ENCODE measurements around the gene MYO18B. TPM values are rescaled to one million over a fixed set of nuclear protein-coding genes. Genes with fewer than 3 reads are reported as not detected.

Gene MYO18B
- total and polyA plus RNA-seq, 2 donors (not counting 3 experiments of a cell fraction or from before 2014, with no cell fraction given), result 0.01 TPM; not detected in 1

DNA sequence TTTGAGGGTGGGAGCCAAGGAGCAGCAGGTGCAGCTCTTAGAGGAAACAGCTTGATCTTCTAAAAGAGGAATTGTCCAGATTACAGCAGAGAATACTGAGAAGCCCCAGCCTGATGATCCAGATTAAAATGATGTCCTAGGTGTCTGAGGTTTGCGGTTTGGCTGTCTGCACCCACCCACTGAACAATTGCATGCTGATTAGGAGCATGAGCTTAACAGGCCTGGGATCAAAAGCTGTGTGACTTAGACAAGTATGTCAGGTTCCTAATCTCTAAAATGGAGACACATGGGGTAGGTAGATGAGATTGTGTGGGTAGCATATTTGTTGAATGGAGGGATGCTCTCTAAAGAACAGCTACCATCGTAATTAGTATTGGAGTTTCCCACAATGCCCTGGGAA lies 260.5 kb downstream of the MYO18B start:
- Histone ChIP-seq H4K20me1 (replicated peaks; ENCODE audit: control insufficient read depth, extremely low read depth, insufficient read depth, low read length) (no peaks in the 10 kb centered on the region), H3K4me1 (ENCODE audit: control insufficient read depth, extremely low read depth, insufficient read depth, low read length) (no peaks in the 10 kb centered on the region), H3K79me2 (ENCODE audit: control insufficient read depth, insufficient read depth, low read length) (no peaks in the 10 kb centered on the region), H3K4me3 (replicated peaks in 1 of 3; ENCODE audit: insufficient read depth in 1 of 3, low read depth in 1 of 3, low read length in 3 of 3) (no peak overlapping the region), H3K9ac (replicated peaks; ENCODE audit: extremely low read depth, insufficient read depth, low read length) (no peak overlapping the region), H3K9me3 (replicated peaks; ENCODE audit: control insufficient read depth, insufficient read depth, low read length) (peaks cover 12% of the 10 kb centered on the region), H3K9me1 (replicated peaks; ENCODE audit: control insufficient read depth, extremely low read depth, insufficient read depth, low read length) (no peaks in the 10 kb centered on the region), H3K4me2 (ENCODE audit: insufficient read depth, low read length) (no peak overlapping the region), H2AFZ (ENCODE audit: low read depth, low read length) (no peak overlapping the region), H3K27me3 (ENCODE audit: control insufficient read depth in 2 of 2, insufficient read depth in 2 of 2, low read length in 2 of 2) (no peaks in the 10 kb centered on the region), H3K27ac (ENCODE audit: insufficient read depth, low read depth, low read length) (no peak overlapping the region), H3K36me3 (ENCODE audit: control insufficient read depth in 2 of 2, extremely low read depth in 1 of 2, insufficient read depth in 2 of 2, low read length in 2 of 2) (no peaks in the 10 kb centered on the region)
- DNase-seq (ENCODE audit: low read depth, low spot score) (no peak), FAIRE-seq (no peak)
- no TSS peak for BruUV-seq (replicated peaks)
- TF ChIP-seq FOS (IDR thresholded peaks at IDR 0.05; ENCODE audit: borderline replicate concordance, insufficient read depth, low read length), result no peak
- CTCF ChIA-PET, result no interaction called here
- POLR2A ChIA-PET, result no interaction called here
- dilution Hi-C loops (cut with MboI; ENCODE audit: extremely low pct_ligation_motif_present, low sequenced_read_pairs) (no loop called here), intact Hi-C loops (cut with micrococcal nuclease) (no loop called here)

DNA sequence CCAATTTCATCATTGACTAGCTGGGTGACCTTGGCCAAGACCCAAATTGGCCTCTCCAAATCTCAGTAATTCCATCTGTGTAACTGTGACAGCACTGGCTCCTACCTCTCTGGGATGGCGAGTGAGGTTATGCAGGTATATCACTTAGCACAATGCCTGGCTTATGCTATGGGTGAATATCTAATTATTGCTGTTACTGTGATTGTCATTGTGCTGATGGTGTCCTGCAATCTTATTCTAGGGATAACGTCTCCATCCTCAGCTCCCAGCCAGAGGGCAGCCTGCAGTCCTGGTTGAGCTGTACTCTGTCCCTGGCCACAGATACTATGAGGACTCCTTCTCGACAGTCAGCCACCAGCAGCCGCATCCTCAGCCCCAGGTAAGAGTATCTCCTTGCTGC lies 262.5 kb downstream of the MYO18B start:
- Histone ChIP-seq H3K36me3 (ENCODE audit: control insufficient read depth in 2 of 2, extremely low read depth in 1 of 2, insufficient read depth in 2 of 2, low read length in 2 of 2) (no peaks in the 10 kb centered on the region), H3K4me2 (ENCODE audit: insufficient read depth, low read length) (no peak overlapping the region), H3K4me3 (replicated peaks in 1 of 3; ENCODE audit: insufficient read depth in 1 of 3, low read depth in 1 of 3, low read length in 3 of 3) (no peak overlapping the region), H3K27me3 (ENCODE audit: control insufficient read depth in 2 of 2, insufficient read depth in 2 of 2, low read length in 2 of 2) (no peaks in the 10 kb centered on the region), H3K9ac (replicated peaks; ENCODE audit: extremely low read depth, insufficient read depth, low read length) (no peak overlapping the region), H3K9me3 (replicated peaks; ENCODE audit: control insufficient read depth, insufficient read depth, low read length) (peaks cover 12% of the 10 kb centered on the region), H3K27ac (ENCODE audit: insufficient read depth, low read depth, low read length) (no peak overlapping the region), H3K79me2 (ENCODE audit: control insufficient read depth, insufficient read depth, low read length) (no peaks in the 10 kb centered on the region), H4K20me1 (replicated peaks; ENCODE audit: control insufficient read depth, extremely low read depth, insufficient read depth, low read length) (no peaks in the 10 kb centered on the region), H3K9me1 (replicated peaks; ENCODE audit: control insufficient read depth, extremely low read depth, insufficient read depth, low read length) (no peaks in the 10 kb centered on the region), H3K4me1 (ENCODE audit: control insufficient read depth, extremely low read depth, insufficient read depth, low read length) (no peaks in the 10 kb centered on the region), H2AFZ (ENCODE audit: low read depth, low read length) (no peak overlapping the region)
- FAIRE-seq (no peak), DNase-seq (ENCODE audit: low read depth, low spot score) (no peak)
- intact Hi-C loops (cut with micrococcal nuclease) (no loop called here), dilution Hi-C loops (cut with MboI; ENCODE audit: extremely low pct_ligation_motif_present, low sequenced_read_pairs) (no loop called here)
- no peak for TF ChIP-seq POLR2AphosphoS5 (IDR thresholded peaks at IDR 0.05; ENCODE audit: insufficient read depth, low read depth, low read length)
- TF ChIP-seq FOS (IDR thresholded peaks at IDR 0.05; ENCODE audit: borderline replicate concordance, insufficient read depth, low read length), result no peak
- TF ChIP-seq, protein P1, sequence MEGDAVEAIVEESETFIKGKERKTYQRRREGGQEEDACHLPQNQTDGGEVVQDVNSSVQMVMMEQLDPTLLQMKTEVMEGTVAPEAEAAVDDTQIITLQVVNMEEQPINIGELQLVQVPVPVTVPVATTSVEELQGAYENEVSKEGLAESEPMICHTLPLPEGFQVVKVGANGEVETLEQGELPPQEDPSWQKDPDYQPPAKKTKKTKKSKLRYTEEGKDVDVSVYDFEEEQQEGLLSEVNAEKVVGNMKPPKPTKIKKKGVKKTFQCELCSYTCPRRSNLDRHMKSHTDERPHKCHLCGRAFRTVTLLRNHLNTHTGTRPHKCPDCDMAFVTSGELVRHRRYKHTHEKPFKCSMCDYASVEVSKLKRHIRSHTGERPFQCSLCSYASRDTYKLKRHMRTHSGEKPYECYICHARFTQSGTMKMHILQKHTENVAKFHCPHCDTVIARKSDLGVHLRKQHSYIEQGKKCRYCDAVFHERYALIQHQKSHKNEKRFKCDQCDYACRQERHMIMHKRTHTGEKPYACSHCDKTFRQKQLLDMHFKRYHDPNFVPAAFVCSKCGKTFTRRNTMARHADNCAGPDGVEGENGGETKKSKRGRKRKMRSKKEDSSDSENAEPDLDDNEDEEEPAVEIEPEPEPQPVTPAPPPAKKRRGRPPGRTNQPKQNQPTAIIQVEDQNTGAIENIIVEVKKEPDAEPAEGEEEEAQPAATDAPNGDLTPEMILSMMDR (IDR thresholded peaks at IDR 0.05; ENCODE audit: extremely low read depth in 1 of 2, insufficient read depth in 1 of 2, low read depth in 1 of 2, low read length in 2 of 2), result no peak
- TF ChIP-seq GATA2 (IDR thresholded peaks at IDR 0.05; ENCODE audit: insufficient read depth, insufficient read length, low read depth, low read length), result no peak
- no peak for TF ChIP-seq MYC (IDR thresholded peaks at IDR 0.05; ENCODE audit: low read depth, low read length)
- no peak for TF ChIP-seq EZH2 (IDR thresholded peaks at IDR 0.05; ENCODE audit: borderline replicate concordance, low read depth, low read length, severe bottlenecking)
- TF ChIP-seq, protein P2, sequence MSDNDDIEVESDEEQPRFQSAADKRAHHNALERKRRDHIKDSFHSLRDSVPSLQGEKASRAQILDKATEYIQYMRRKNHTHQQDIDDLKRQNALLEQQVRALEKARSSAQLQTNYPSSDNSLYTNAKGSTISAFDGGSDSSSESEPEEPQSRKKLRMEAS (IDR thresholded peaks at IDR 0.05; ENCODE audit: insufficient read depth, insufficient read length), result no peak
- TF ChIP-seq POLR2A (IDR thresholded peaks at IDR 0.05; ENCODE audit: low read depth, low read length), result no peak
- TF ChIP-seq JUN (IDR thresholded peaks at IDR 0.05; ENCODE audit: borderline replicate concordance, insufficient read depth, insufficient read length, low read depth), result no peak
- no TSS peak for BruUV-seq (replicated peaks)
- ChIA-PET POLR2A (no interaction called here), CTCF (no interaction called here)

All from endothelial cell of umbilical vein (primary cell).